HG02943 (cell line): Measurements from ENCODE around the gene SOX21.
"Not testable (repeated sequence)": the region's sequence is repeated elsewhere in the genome, so short reads cannot be mapped to it uniquely, and the experiment has no call there.

Experiments
- ATAC-seq: cut with Tn5 transposase; IDR thresholded peaks from one replicate; pipeline ENCODE4 v1.9.1; 2021; ENCODE audit warnings: mild to moderate bottlenecking, low read depth, moderate library complexity; ENCODE audit not compliant: unreplicated experiment

SOX21 gene

GRCh38 chr13:94712287-94712811, at the start of gene SOX21:
Gene SOX21, minus strand, starts transcription at chr13:94712545. Its CDS starts 496 bp downstream, at chr13:94712049.
- ATAC-seq, result no peak

GRCh38 chr13:94761407-94761806, 49.1 kb upstream of the SOX21 start:
- no peak for ATAC-seq

- ATAC-seq, result no peak
Observed at GRCh38 chr13:94759120-94759728, 46.9 kb upstream of the SOX21 start.

- no peak for ATAC-seq
Observed at GRCh38 chr13:94758436-94758960, 46.2 kb upstream of the SOX21 start.

GRCh38 chr13:94753327-94753726, 41.0 kb upstream of the SOX21 start:
- no peak for ATAC-seq

GRCh38 chr13:94749162-94749561, 36.8 kb upstream of the SOX21 start:
- ATAC-seq, result no peak

- ATAC-seq, result no peak
Observed at GRCh38 chr13:94739235-94739634, 26.9 kb upstream of the SOX21 start.

- ATAC-seq, result no peak
Observed at GRCh38 chr13:94731028-94731427, 18.7 kb upstream of the SOX21 start.

GRCh38 chr13:94729941-94730340, 17.6 kb upstream of the SOX21 start:
- ATAC-seq, result not testable (repeated sequence)

- no peak for ATAC-seq
Observed at GRCh38 chr13:94726425-94726824, 14.1 kb upstream of the SOX21 start.

GRCh38 chr13:94722609-94723345, 10.4 kb upstream of the SOX21 start:
- ATAC-seq, result no peak

- not testable (repeated sequence) for ATAC-seq
Observed at GRCh38 chr13:94718697-94719096, 6.4 kb upstream of the SOX21 start.

- no peak for ATAC-seq
Observed at GRCh38 chr13:94717916-94718315, 5.6 kb upstream of the SOX21 start.

GRCh38 chr13:94716016-94716415, 3.7 kb upstream of the SOX21 start:
- no peak for ATAC-seq

GRCh38 chr13:94713561-94714182, 1.3 kb upstream of the SOX21 start:
- no peak for ATAC-seq

- ATAC-seq, result no peak
Observed at GRCh38 chr13:94712812-94713560, 641 bp upstream of the SOX21 start.

- peak; percentile 33 for ATAC-seq
Observed at GRCh38 chr13:94711561-94712286, 621 bp downstream of the SOX21 start.

GRCh38 chr13:94710881-94711560, 1.3 kb downstream of the SOX21 start:
- peak; percentile 44 for ATAC-seq

GRCh38 chr13:94710065-94710781, 2.1 kb downstream of the SOX21 start:
- ATAC-seq, result no peak
